ENCODE data around the gene SH2D1A. TPM values are rescaled to one million over a fixed set of nuclear protein-coding genes. Genes with fewer than 3 reads are reported as not detected.

Gene SH2D1A
- total RNA-seq, 1 donor from 2014 or later: not detected

DNA sequence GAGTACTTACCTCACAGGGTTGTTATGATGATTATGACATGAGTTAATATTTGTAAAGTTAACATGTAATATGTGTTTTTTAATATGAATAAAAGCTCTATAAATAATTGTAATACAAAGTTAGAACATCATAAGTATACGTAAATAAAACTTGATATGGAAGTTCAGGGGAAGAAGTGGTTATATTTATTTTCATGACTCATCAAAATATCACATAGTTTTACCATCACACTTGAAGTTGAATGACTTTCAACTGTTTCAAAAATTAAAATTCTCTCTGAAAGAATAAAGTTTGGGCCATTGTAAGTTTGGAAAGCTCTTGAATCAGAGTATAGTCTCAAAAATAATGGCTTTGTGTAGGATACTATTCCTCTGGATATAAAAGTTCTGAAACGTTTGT, 8.3 kb downstream of the SH2D1A start:
- no peak overlapping the region for H3K9ac ChIP-seq
- Mint-ChIP-seq H3K9me3 (no peaks in the 10 kb centered on the region), H3K4me3 (no peak overlapping the region), H3K4me1 (no peaks in the 10 kb centered on the region), H3K27me3 (ENCODE audit: insufficient read depth, low read depth) (no peaks in the 10 kb centered on the region), H3K36me3 (no peaks in the 10 kb centered on the region), H3K27ac (no peak overlapping the region)
- H3K4me3 ChIP-seq: no peak overlapping the region
- H3K4me1 ChIP-seq: no peaks in the 10 kb centered on the region
- H3K27ac ChIP-seq: no peak overlapping the region
- no peaks in the 10 kb centered on the region for H3K27me3 ChIP-seq
- DNase-seq (ENCODE audit: low spot score): no peak
- H3K4me2 ChIP-seq: no peak overlapping the region
- no peaks in the 10 kb centered on the region for H4K20me1 ChIP-seq (ENCODE audit: low read depth)
- H2AFZ ChIP-seq (replicated peaks): no peak overlapping the region
- H3K9me3 ChIP-seq (ENCODE audit: low read depth): peaks cover 3% of the 10 kb centered on the region
- peaks cover 2% of the 10 kb centered on the region for H3K36me3 ChIP-seq
- TF ChIP-seq EZH2phosphoT487 (IDR thresholded peaks at IDR 0.05): no peak
- TF ChIP-seq, protein P1, sequence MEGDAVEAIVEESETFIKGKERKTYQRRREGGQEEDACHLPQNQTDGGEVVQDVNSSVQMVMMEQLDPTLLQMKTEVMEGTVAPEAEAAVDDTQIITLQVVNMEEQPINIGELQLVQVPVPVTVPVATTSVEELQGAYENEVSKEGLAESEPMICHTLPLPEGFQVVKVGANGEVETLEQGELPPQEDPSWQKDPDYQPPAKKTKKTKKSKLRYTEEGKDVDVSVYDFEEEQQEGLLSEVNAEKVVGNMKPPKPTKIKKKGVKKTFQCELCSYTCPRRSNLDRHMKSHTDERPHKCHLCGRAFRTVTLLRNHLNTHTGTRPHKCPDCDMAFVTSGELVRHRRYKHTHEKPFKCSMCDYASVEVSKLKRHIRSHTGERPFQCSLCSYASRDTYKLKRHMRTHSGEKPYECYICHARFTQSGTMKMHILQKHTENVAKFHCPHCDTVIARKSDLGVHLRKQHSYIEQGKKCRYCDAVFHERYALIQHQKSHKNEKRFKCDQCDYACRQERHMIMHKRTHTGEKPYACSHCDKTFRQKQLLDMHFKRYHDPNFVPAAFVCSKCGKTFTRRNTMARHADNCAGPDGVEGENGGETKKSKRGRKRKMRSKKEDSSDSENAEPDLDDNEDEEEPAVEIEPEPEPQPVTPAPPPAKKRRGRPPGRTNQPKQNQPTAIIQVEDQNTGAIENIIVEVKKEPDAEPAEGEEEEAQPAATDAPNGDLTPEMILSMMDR (IDR thresholded peaks at IDR 0.05): no peak
- TF ChIP-seq EZH2 (IDR thresholded peaks at IDR 0.05): no peak
- H3F3A ChIP-seq (ENCODE audit: low read depth): no peaks in the 10 kb centered on the region
- H3K79me2 ChIP-seq (ENCODE audit: low read depth): no peaks in the 10 kb centered on the region

DNA sequence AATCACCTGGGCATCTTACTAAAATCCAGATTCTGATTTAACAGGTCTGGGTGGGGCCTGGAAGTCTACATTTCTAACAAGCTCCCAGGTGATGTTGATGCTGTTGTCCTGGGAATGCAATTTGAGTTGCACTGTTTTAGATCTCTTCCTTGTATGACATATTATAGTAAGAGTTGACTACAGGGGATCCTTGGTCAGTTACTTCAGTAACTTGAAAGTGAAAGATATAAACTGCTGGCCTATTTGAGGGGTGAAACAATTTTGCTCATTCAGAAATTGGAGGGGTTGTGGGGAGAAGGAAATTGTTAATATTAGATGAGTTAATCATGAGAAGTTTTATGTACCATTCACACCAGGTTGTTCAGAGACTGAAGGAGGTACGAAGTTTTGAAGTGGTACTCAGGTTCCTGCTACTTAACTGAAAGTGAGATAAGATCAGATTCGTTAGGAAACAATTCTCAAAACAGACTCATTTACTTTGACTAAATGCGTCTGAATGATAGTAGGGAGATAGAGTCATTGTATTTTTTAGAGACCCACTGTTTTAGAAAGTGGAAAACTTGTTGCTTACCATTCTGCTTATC, 12.5 kb downstream of the SH2D1A start:
- no peaks in the 10 kb centered on the region for H3K36me3 Mint-ChIP-seq
- TF ChIP-seq EZH2 (IDR thresholded peaks at IDR 0.05): no peak
- no peak for TF ChIP-seq EZH2phosphoT487 (IDR thresholded peaks at IDR 0.05)
- TF ChIP-seq, protein P1 (IDR thresholded peaks at IDR 0.05): no peak
- H3K79me2 ChIP-seq (ENCODE audit: low read depth): no peaks in the 10 kb centered on the region
- H3K9ac ChIP-seq: no peak overlapping the region
- no peaks in the 10 kb centered on the region for H3K27me3 ChIP-seq
- peaks cover 2% of the 10 kb centered on the region for H3K9me3 Mint-ChIP-seq
- H3K4me1 Mint-ChIP-seq: no peaks in the 10 kb centered on the region
- no peak overlapping the region for H3K27ac Mint-ChIP-seq
- H3K4me1 ChIP-seq: no peaks in the 10 kb centered on the region
- no peak overlapping the region for H2AFZ ChIP-seq (replicated peaks)
- H3F3A ChIP-seq (ENCODE audit: low read depth): no peaks in the 10 kb centered on the region
- peaks cover 2% of the 10 kb centered on the region for H3K36me3 ChIP-seq
- no peak for DNase-seq (ENCODE audit: low spot score)
- H4K20me1 ChIP-seq (ENCODE audit: low read depth): no peaks in the 10 kb centered on the region
- H3K4me3 Mint-ChIP-seq: no peak overlapping the region
- H3K4me2 ChIP-seq: no peak overlapping the region
- no peak overlapping the region for H3K27ac ChIP-seq
- H3K9me3 ChIP-seq (ENCODE audit: low read depth): peaks cover 3% of the 10 kb centered on the region
- no peaks in the 10 kb centered on the region for H3K27me3 Mint-ChIP-seq (ENCODE audit: insufficient read depth, low read depth)
- H3K4me3 ChIP-seq: no peak overlapping the region

DNA sequence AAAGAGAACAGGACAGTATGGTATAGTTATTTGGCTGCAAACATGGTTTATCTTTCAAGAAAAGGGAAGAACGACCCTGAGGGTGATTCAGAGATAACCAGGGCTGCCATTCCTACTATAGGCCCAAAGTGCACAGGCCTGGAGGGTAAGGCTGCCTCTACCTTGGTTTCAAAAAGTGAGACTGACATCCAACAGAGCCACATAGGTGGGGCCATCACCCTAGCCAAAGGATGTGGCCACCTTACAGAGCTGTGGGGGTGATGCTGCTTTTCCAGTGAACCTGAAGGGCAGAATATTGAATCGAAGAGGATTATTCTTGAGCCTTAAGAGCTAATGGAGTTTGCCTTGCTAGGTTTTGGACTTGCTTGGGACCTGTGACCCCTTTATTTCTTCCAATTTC, 15.7 kb downstream of the SH2D1A start:
- no peak overlapping the region for H3K4me3 ChIP-seq
- H3K9ac ChIP-seq: no peak overlapping the region
- H3K4me3 Mint-ChIP-seq: no peak overlapping the region
- no peaks in the 10 kb centered on the region for H3K79me2 ChIP-seq (ENCODE audit: low read depth)
- H3K4me1 ChIP-seq: no peaks in the 10 kb centered on the region
- no peaks in the 10 kb centered on the region for H4K20me1 ChIP-seq (ENCODE audit: low read depth)
- H2AFZ ChIP-seq (replicated peaks): no peak overlapping the region
- no peaks in the 10 kb centered on the region for H3F3A ChIP-seq (ENCODE audit: low read depth)
- peaks cover 2% of the 10 kb centered on the region for H3K9me3 Mint-ChIP-seq
- no peaks in the 10 kb centered on the region for H3K36me3 Mint-ChIP-seq
- TF ChIP-seq EZH2 (IDR thresholded peaks at IDR 0.05) (no peak), EZH2phosphoT487 (IDR thresholded peaks at IDR 0.05) (no peak)
- TF ChIP-seq, protein P1 (IDR thresholded peaks at IDR 0.05): no peak
- no peak overlapping the region for H3K27ac Mint-ChIP-seq
- no peak for DNase-seq (ENCODE audit: low spot score)
- no peak overlapping the region for H3K4me2 ChIP-seq
- H3K4me1 Mint-ChIP-seq: no peaks in the 10 kb centered on the region
- no peaks in the 10 kb centered on the region for H3K27me3 Mint-ChIP-seq (ENCODE audit: insufficient read depth, low read depth)
- H3K36me3 ChIP-seq: no peaks in the 10 kb centered on the region
- H3K27me3 ChIP-seq: no peaks in the 10 kb centered on the region
- H3K27ac ChIP-seq: no peak overlapping the region
- peaks cover 3% of the 10 kb centered on the region for H3K9me3 ChIP-seq (ENCODE audit: low read depth)
